BJ (cell line): Measurements from ENCODE around the gene EIF3L. TPM values are rescaled to one million over a fixed set of nuclear protein-coding genes. Genes with fewer than 3 reads are reported as not detected.
A peak's percentile ranks its signal among the peaks of the same experiment; 100 is the strongest.

ENCODE experiments used
- CTCF ChIA-PET: fragments of 350-600 bp; formaldehyde crosslinking; extraction: SDS; loops from one replicate; lab custom pipeline; 2021; ENCODE audit warnings: antibody characterized with exemption, inconsistent platforms; lab: Yijun Ruan, JAX
- POLR2A ChIA-PET: fragments of 300-600 bp; sonication (Branson Sonifier 250); formaldehyde crosslinking; extraction: SDS; loops from one replicate; lab custom pipeline; 2021; ENCODE audit warnings: antibody characterized with exemption; lab: Charles Lee
- DNase-seq: peaks from one replicate; pipeline ENCODE4 v3.0.0-alpha.2; 2011; ENCODE audit warnings: low read depth
- H3K27me3 ChIP-seq: 2 replicates; pipeline ENCODE4 v1.6.0; 2011; ENCODE audit warnings: low read length; ENCODE audit not compliant: control insufficient read depth, insufficient read depth
- H3K36me3 ChIP-seq: 2 replicates; pipeline ENCODE4 v1.5.1; 2011; ENCODE audit warnings: low read length; ENCODE audit not compliant: control insufficient read depth, insufficient read depth
- H3K4me3 ChIP-seq: 2 replicates; pipeline ENCODE4 v1.5.1; 2011; ENCODE audit warnings: low read depth, mild to moderate bottlenecking, control low read depth, low read length
- CTCF ChIP-seq: IDR thresholded peaks from 2 replicates; pipeline ENCODE4 v1.5.1; 2011; ENCODE audit warnings: low read depth, mild to moderate bottlenecking, control low read depth, inconsistent platforms, low read length, moderate library complexity; ENCODE audit not compliant: insufficient read depth
- polyA plus RNA-seq: library from polyadenylated mRNA; depleted of rRNA; stranded (reverse); fragments of >200 nt; gene quantifications from 2 replicates; pipeline ENCODE4 v1.2.3, GENCODE V29; 2011

The EIF3L gene
- polyA plus RNA-seq, 1 experiment: 705 TPM

- no peaks in the 10 kb centered on the region for H3K27me3 ChIP-seq
- DNase-seq: peak; percentile 93
- peak overlapping the region; percentile 41 for H3K4me3 ChIP-seq
- H3K36me3 ChIP-seq: no peaks in the 10 kb centered on the region
- POLR2A ChIA-PET: interaction anchor here (0.5 to 0.6 kb wide), 2 partner anchors 64 to 271 kb away, joined by 11 to 32 read pairs; no protein-coding TSS in a partner anchor
- CTCF ChIA-PET: interaction anchor here (0.6 to 3.5 kb wide), 12 partner anchors 8 to 1900 kb away, joined by 3 to 30 read pairs (median 6); no protein-coding TSS in a partner anchor
- no peak for TF ChIP-seq CTCF
Measured at GRCh38 chr22:37904572-37905533, 55.6 kb downstream of the EIF3L start.

DNA sequence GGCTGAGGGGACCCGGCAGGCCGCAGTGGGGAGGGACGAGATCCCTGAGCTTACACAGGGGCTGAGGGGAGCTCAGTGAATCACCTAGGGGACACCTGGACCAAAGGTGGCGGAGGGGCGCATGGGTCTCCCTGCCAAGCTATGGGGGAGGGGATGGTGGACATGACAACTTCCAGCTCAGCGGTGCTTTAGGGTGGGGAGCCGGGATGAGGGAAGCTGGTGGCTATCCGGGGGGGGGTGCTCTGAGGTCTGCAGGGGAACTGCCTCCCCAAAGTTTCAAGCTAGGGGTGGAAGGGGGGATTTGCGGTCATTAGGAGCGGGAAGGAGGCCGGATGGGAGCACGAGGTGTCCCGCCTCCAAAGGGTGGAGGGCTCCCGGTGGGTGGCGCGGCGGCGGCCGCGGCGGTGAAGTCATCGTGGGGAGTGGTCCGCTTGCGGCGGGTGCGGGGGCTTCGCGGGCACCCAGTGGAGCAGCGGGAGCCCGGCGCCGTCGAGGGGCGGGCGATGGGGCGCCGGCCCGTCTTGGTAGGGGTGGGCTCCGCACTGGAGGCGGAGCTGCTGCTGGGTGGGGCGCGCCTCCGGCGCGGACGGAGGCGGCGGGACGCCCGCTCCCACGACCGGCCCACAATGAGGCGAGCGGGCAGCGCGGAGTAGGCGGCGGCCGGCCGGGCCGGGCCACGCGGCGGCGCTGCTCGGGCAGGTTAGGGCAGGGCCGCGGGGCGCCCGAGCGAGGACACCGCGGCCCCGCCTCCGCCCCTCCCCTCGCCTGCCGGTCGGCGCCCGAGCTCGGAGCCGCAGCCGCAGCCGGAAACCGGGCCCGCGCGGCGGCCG, 56.5 kb downstream of the EIF3L start, which contains the start of gene MICALL1:
MICALL1 (plus strand) TSS at position 764 of the 830 bp plus-strand sequence. CDS start 126 bp downstream, outside the sequence.
- no peak for TF ChIP-seq CTCF
- DNase-seq: no peak
- CTCF ChIA-PET: interaction anchor here (0.6 to 3.5 kb wide), 17 partner anchors 9 to 1901 kb away, joined by 3 to 30 read pairs (median 4); no protein-coding TSS in a partner anchor
- Histone ChIP-seq H3K36me3 (no peaks in the 10 kb centered on the region), H3K27me3 (no peaks in the 10 kb centered on the region), H3K4me3 (peak within 1 kb of the TSS; percentile 77)
- POLR2A ChIA-PET: interaction anchor here (0.6 kb wide), 2 partner anchors 48 to 272 kb away, joined by 5 to 11 read pairs; partner anchors contain the start of genes C22orf23 and POLR2F

GRCh38 chr22:37906364-37907008, 57.3 kb downstream of the EIF3L start:
- no peak for DNase-seq
- ChIA-PET POLR2A (interaction anchor here (0.6 kb wide), 1 partner anchor 47 kb away, joined by 5 read pairs; the partner anchor contains the start of genes C22orf23 and POLR2F), CTCF (interaction anchor here (0.7 to 3.5 kb wide), 12 partner anchors 8 to 88 kb away, joined by 3 to 30 read pairs (median 4); no protein-coding TSS in a partner anchor)
- H3K36me3 ChIP-seq: 0 out of 2 replicates have a peak, but pooled peaks cover under 1% of the 10 kb centered on the region
- no peaks in the 10 kb centered on the region for H3K27me3 ChIP-seq
- H3K4me3 ChIP-seq: peak overlapping the region; percentile 77
- TF ChIP-seq CTCF: no peak

GRCh38 chr22:37907036-37907954, 58.1 kb downstream of the EIF3L start:
- no peak for TF ChIP-seq CTCF
- Histone ChIP-seq H3K36me3 (peaks cover 5% of the 10 kb centered on the region), H3K27me3 (no peaks in the 10 kb centered on the region), H3K4me3 (peak overlapping the region; percentile 77)
- ChIA-PET POLR2A (interaction anchor here (0.7 kb wide), 1 partner anchor 46 kb away, joined by 4 read pairs; the partner anchor contains the start of gene C22orf23), CTCF (interaction anchor here (1.4 to 3.5 kb wide), 2 partner anchors 18 to 26 kb away, joined by 4 to 30 read pairs; no protein-coding TSS in a partner anchor)
- no peak for DNase-seq
